Endothelial cell of umbilical vein (primary cell): Measurements from ENCODE around the gene SMNDC1. TPM values are rescaled to one million over a fixed set of nuclear protein-coding genes. Genes with fewer than 3 reads are reported as not detected.

Experiments
- Bru-seq: library from RNA; stranded (reverse); fragments of 400-500 nt; gene quantifications from one replicate; lab custom pipeline; 2021; lab: Mats Ljungman, UMichigan
- BruChase-seq, 2 experiments: library from RNA; stranded (reverse); fragments of 400-500 nt; gene quantifications; one replicate each; lab custom pipeline; 2021; lab: Mats Ljungman, UMichigan
- BruUV-seq: library from RNA; stranded (reverse); fragments of 400-500 nt; replicated peaks from 2 replicates; lab custom pipeline; 2021; lab: Mats Ljungman, UMichigan
- CTCF ChIA-PET: fragments of 300-600, 350-600 bp; sonication (Branson Sonifier 250); formaldehyde crosslinking; loops from one replicate; lab custom pipeline; 2021; ENCODE audit warnings: antibody characterized with exemption, inconsistent platforms; lab: Charles Lee
- POLR2A ChIA-PET: fragments of 300-600, 350-600 bp; sonication (Branson Sonifier 250); formaldehyde crosslinking; loops from one replicate; lab custom pipeline; 2021; ENCODE audit warnings: antibody characterized with exemption, inconsistent platforms; lab: Charles Lee
- DNase-seq: peaks from one replicate; pipeline ENCODE4 v3.0.0-alpha.2; 2011; ENCODE audit warnings: low read depth, low spot score
- FAIRE-seq: peaks from 2 replicates; lab custom pipeline; 2011; peaks lifted over from hg19 to GRCh38; lab: Jason Lieb, UNC
- H2AFZ ChIP-seq: 2 replicates; pipeline ENCODE4 v1.6.0; 2012; ENCODE audit warnings: low read depth, low read length, control low read depth, inconsistent platforms
- H3K27ac ChIP-seq: 2 replicates; pipeline ENCODE4 v1.5.1; 2011; ENCODE audit warnings: low read depth, mild to moderate bottlenecking, control low read depth, low read length, moderate library complexity; ENCODE audit not compliant: insufficient read depth
- H3K27me3 ChIP-seq, 2 experiments: 2 replicates each; pipeline versions ENCODE4 v1.6.0 to v1.6.1; 2011; ENCODE audit warnings: low read length in 2 of 2, mixed read lengths in 1 of 2; ENCODE audit not compliant: control insufficient read depth in 2 of 2, insufficient read depth in 2 of 2
- H3K36me3 ChIP-seq, 2 experiments: 2 replicates in 1 of 2; 3 replicates in 1 of 2; pipeline ENCODE4 v1.5.1; 2011; ENCODE audit warnings: low read length in 2 of 2, mild to moderate bottlenecking in 1 of 2, moderate library complexity in 1 of 2; ENCODE audit not compliant: control insufficient read depth in 2 of 2, insufficient read depth in 2 of 2; ENCODE audit errors: extremely low read depth in 1 of 2
- H3K4me1 ChIP-seq: 3 replicates; pipeline ENCODE4 v1.5.1; 2011; ENCODE audit warnings: mild to moderate bottlenecking, low read length; ENCODE audit not compliant: control insufficient read depth, insufficient read depth; ENCODE audit errors: extremely low read depth
- H3K4me2 ChIP-seq: 2 replicates; pipeline ENCODE4 v1.6.1; 2011; ENCODE audit warnings: low read length, control low read depth, mixed read lengths; ENCODE audit not compliant: insufficient read depth
- H3K4me3 ChIP-seq, 3 experiments: fragments of 200-600 bp in 1 of 3; sonication (generic), shearing (Covaris generic) in 1 of 3; replicated peaks in 1 of 3; 2 replicates each; pipeline ENCODE4 v1.5.1; 2011 to 2016; ENCODE audit warnings: control low read depth in 3 of 3, low read length in 3 of 3, mild to moderate bottlenecking in 2 of 3, inconsistent platforms in 1 of 3, low read depth in 1 of 3, moderate library complexity in 1 of 3; ENCODE audit not compliant: insufficient read depth in 1 of 3
- H3K79me2 ChIP-seq: 2 replicates; pipeline ENCODE4 v1.6.0; 2012; ENCODE audit warnings: low read length, inconsistent platforms; ENCODE audit not compliant: control insufficient read depth, insufficient read depth
- H3K9ac ChIP-seq: replicated peaks from 2 replicates; pipeline ENCODE3; 2011; ENCODE audit warnings: low read length, control low read depth; ENCODE audit not compliant: insufficient read depth; ENCODE audit errors: extremely low read depth
- H3K9me1 ChIP-seq: replicated peaks from 3 replicates; pipeline ENCODE4 v1.6.0; 2011; ENCODE audit warnings: mild to moderate bottlenecking, low read length; ENCODE audit not compliant: control insufficient read depth, insufficient read depth; ENCODE audit errors: extremely low read depth
- H3K9me3 ChIP-seq: replicated peaks from 2 replicates; pipeline ENCODE4 v1.5.1; 2012; ENCODE audit warnings: low read length, inconsistent platforms; ENCODE audit not compliant: control insufficient read depth, insufficient read depth
- H4K20me1 ChIP-seq: replicated peaks from 2 replicates; pipeline ENCODE3; 2011; ENCODE audit warnings: mild to moderate bottlenecking, low read length; ENCODE audit not compliant: control insufficient read depth, insufficient read depth; ENCODE audit errors: extremely low read depth
- CTCF ChIP-seq, 2 donors: IDR thresholded peaks; 1 replicate in 1 of 2; 2 replicates in 1 of 2; pipeline ENCODE4 v1.5.1; 2011; ENCODE audit warnings: low read length in 2 of 2, mild to moderate bottlenecking in 2 of 2, moderate library complexity in 2 of 2, control low read depth in 1 of 2, inconsistent platforms in 1 of 2, low read depth in 1 of 2; ENCODE audit not compliant: insufficient read depth in 1 of 2; ENCODE audit errors: extremely low read depth in 1 of 2
- FOS ChIP-seq: IDR thresholded peaks from 2 replicates; pipeline ENCODE4 v1.6.1; 2011; ENCODE audit warnings: mild to moderate bottlenecking, low read length, moderate library complexity, borderline replicate concordance; ENCODE audit not compliant: insufficient read depth
- GATA2 ChIP-seq: IDR thresholded peaks from 2 replicates; pipeline ENCODE4 v1.7.0; 2011; ENCODE audit warnings: low read depth, mild to moderate bottlenecking, moderate library complexity, mixed read lengths, low read length; ENCODE audit not compliant: insufficient read length, insufficient read depth
- JUN ChIP-seq: IDR thresholded peaks from 2 replicates; pipeline ENCODE4 v1.6.1; 2011; ENCODE audit warnings: borderline replicate concordance, low read depth; ENCODE audit not compliant: insufficient read length, insufficient read depth
- MAX ChIP-seq: IDR thresholded peaks from 2 replicates; pipeline ENCODE4 v1.6.1; 2011; ENCODE audit not compliant: insufficient read depth, insufficient read length
- MYC ChIP-seq: IDR thresholded peaks from one replicate; pipeline ENCODE4 v1.6.1; 2011; ENCODE audit warnings: mild to moderate bottlenecking, low read depth, low read length
- POLR2A ChIP-seq: IDR thresholded peaks from 2 replicates; pipeline ENCODE4 v1.6.1; 2012; ENCODE audit warnings: low read depth, mild to moderate bottlenecking, control low read depth, low read length
- POLR2AphosphoS5 ChIP-seq: IDR thresholded peaks from 2 replicates; pipeline ENCODE4 v1.6.1; 2012; ENCODE audit warnings: low read depth, mild to moderate bottlenecking, control low read depth, low read length, moderate library complexity; ENCODE audit not compliant: insufficient read depth
- dilution Hi-C: fragments of 300-500 bp; cut with MboI; formaldehyde crosslinking; loops from one replicate; pipeline ENCODE4 v1.15.0; 2019; ENCODE audit warnings: low sequenced_read_pairs; ENCODE audit not compliant: extremely low pct_ligation_motif_present
- intact Hi-C: fragments of 100-400 bp; cut with micrococcal nuclease; formaldehyde crosslinking; loops from one replicate; pipeline ENCODE4 v1.10.0; 2022
- long read RNA-seq: library from polyadenylated mRNA; stranded (forward); transcript quantifications from one replicate; pipeline ENCODE4 v2.0.0, GENCODE V29; 2021
- polyA minus RNA-seq, 3 experiments: library from RNA; depleted of rRNA, polyadenylated mRNA; stranded (reverse); fragments of >200 nt; gene quantifications; 1 replicate in 1 of 3; 2 replicates in 2 of 3; pipeline ENCODE4 v1.2.3, GENCODE V29; 2011
- polyA plus RNA-seq, 4 experiments: library from polyadenylated mRNA; depleted of rRNA in 3 of 4; stranded (reverse) in 3 of 4; unstranded in 1 of 4; fragments of >200 nt; gene quantifications; 2 replicates each; pipeline versions ENCODE4 v1.2.1 to v1.2.3, GENCODE V29; 2011 to 2012; ENCODE audit warnings: missing spikeins in 1 of 4
- total RNA-seq: library from RNA; stranded (reverse); gene quantifications from 2 replicates; pipeline ENCODE4 v1.2.3, GENCODE V29; 2021

The SMNDC1 gene
- 38.5 and 39.3 TPM in 2 replicates for total RNA-seq
- 4.7 and 7.1 TPM in 2 replicates for polyA plus RNA-seq
- 15.2 and 16.1 TPM in 2 replicates for polyA plus RNA-seq (2011; cell fraction: cytosol; rRNA removed)
- polyA plus RNA-seq (2011; cell fraction: nucleus; rRNA removed): 19.0 and 24.5 TPM in 2 replicates
- polyA plus RNA-seq (2012): 29.1 and 30.7 TPM in 2 replicates
- polyA minus RNA-seq: 4.4 and 5.6 TPM in 2 replicates
- polyA minus RNA-seq (2011; cell fraction: cytosol; rRNA and poly(A)+ RNA removed): 6.0 TPM
- 24.8 and 29.1 TPM in 2 replicates for polyA minus RNA-seq (2011; cell fraction: nucleus; rRNA and poly(A)+ RNA removed)
- percentile 96 among the genes with signal in this experiment for Bru-seq, nascent RNA
- percentile 95 among the genes with signal in this experiment for BruChase-seq, experiment 1, labeled RNA remaining after a 6-hour chase
- percentile 93 among the genes with signal in this experiment for BruChase-seq, experiment 2, labeled RNA remaining after a 2-hour chase
- long read RNA-seq, full-length matches to known transcripts: 29 of 50 reads
- long read RNA-seq, partial matches to known transcripts: 3 of 50 reads
- long read RNA-seq, other reads (novel, unspliced or antisense): 18 of 50 reads

- CTCF ChIA-PET: interaction anchor here (0.6 to 4.2 kb wide), 21 partner anchors 9 to 1832 kb away, joined by 3 to 80 read pairs (median 5); no protein-coding TSS in a partner anchor
- Histone ChIP-seq H3K27me3 (no peaks in the 10 kb centered on the region), H3K9ac (peak within 1 kb of the TSS; percentile 99), H3K36me3 (peaks cover 7 to 14% of the 10 kb centered on the region in 2 experiments), H2AFZ (peak within 1 kb of the TSS; percentile 50), H4K20me1 (peaks cover 7% of the 10 kb centered on the region), H3K9me3 (no peaks in the 10 kb centered on the region), H3K4me1 (peaks cover 47% of the 10 kb centered on the region), H3K4me3 (peak within 1 kb of the TSS; percentile 95 to 99 (median 99)), H3K27ac (peak within 1 kb of the TSS; percentile 97), H3K9me1 (no peaks in the 10 kb centered on the region), H3K79me2 (peaks cover 48% of the 10 kb centered on the region), H3K4me2 (peak within 1 kb of the TSS; percentile 95)
- BruUV-seq: no TSS peak
- POLR2A ChIA-PET: interaction anchor here (0.6 to 1.0 kb wide), 7 partner anchors 9 to 612 kb away, joined by 3 to 10 read pairs (median 5); no protein-coding TSS in a partner anchor
- DNase-seq (peak; percentile 99), FAIRE-seq (peak; percentile 92)
- intact Hi-C loops: loop anchor here (1.0 to 5.0 kb wide), 6 partner anchors 168 to 1832 kb away; partner anchors contain the start of genes ADRA2A, BBIP1, PDCD4 and SHOC2
- dilution Hi-C loops: no loop called here
- TF ChIP-seq POLR2A (peak; percentile 51), POLR2AphosphoS5 (peak; percentile 75), GATA2 (peak; percentile 29), MYC (no peak), JUN (no peak), FOS (no peak), MAX (peak; percentile 87), CTCF (IDR thresholded peaks at IDR 0.05; ENCODE audit: extremely low read depth in 1 of 2, insufficient read depth in 1 of 2, low read depth in 1 of 2, low read length in 2 of 2) (no peak)
Observed at GRCh38 chr10:110304780-110305421, at the start of gene SMNDC1. SMNDC1 (minus strand) TSS chr10:110304920; CDS start chr10:110303587, 1,333 bp downstream.
